ENCODE results near the gene PHLDB2. TPM values are rescaled to one million over a fixed set of nuclear protein-coding genes. Genes with fewer than 3 reads are reported as not detected.

PHLDB2 gene
- total RNA-seq, 1 experiment from 2014 or later = 143 TPM

- Histone ChIP-seq H3K4me3 (replicated peaks in 1 of 2; ENCODE audit: low read depth in 1 of 2, low read length in 2 of 2) (no peak overlapping the region), H4K20me1 (ENCODE audit: insufficient read depth) (no peaks in the 10 kb centered on the region), H3K27me3 (ENCODE audit: insufficient read depth, low read length) (no peaks in the 10 kb centered on the region), H3K4me2 (ENCODE audit: low read length) (peak overlapping the region; percentile 36), H3K9me3 (ENCODE audit: control insufficient read depth in 1 of 2, insufficient read depth in 1 of 2, low read depth in 1 of 2, low read length in 2 of 2) (no peaks in the 10 kb centered on the region), H3K36me3 (ENCODE audit: control insufficient read depth in 1 of 2, insufficient read depth in 2 of 2, low read length in 2 of 2) (peaks cover 21 to 42% of the 10 kb centered on the region in 2 experiments; a peak in 3 of 4 replicates), H3K9ac (ENCODE audit: low read length) (peak overlapping the region; percentile 46), H3K27ac (ENCODE audit: low read depth, low read length) (peak overlapping the region; percentile 85), H3K9me2 (ENCODE audit: insufficient read depth) (no peaks in the 10 kb centered on the region), H3K79me2 (ENCODE audit: insufficient read depth, low read length) (peaks cover 3% of the 10 kb centered on the region; the same call in 1 of the 2 replicates), H2AFZ (ENCODE audit: low read depth, low read length, poor library complexity, severe bottlenecking) (peak overlapping the region; percentile 41), H3K4me1 (ENCODE audit: control insufficient read depth in 1 of 2, insufficient read depth in 2 of 2, low read length in 2 of 2) (peaks cover 36 to 59% of the 10 kb centered on the region in 2 experiments)
- ATAC-seq = peak; percentile 28; the same call in 1 of the 2 replicates
- RAD21 ChIA-PET (ENCODE audit: low non-redundant PET in 1 of 2, low total read pairs in 2 of 2, uncharacterized antibody in 2 of 2, unreplicated experiment in 2 of 2) = interaction anchor here (0.7 to 2.8 kb wide), 6 partner anchors 11 to 249 kb away, joined by 4 to 17 read pairs (median 7); partner anchors contain the start of gene ABHD10 (in 1 of the 2)
- intact Hi-C loops (cut with micrococcal nuclease) = loop anchor here (1.0 to 2.0 kb wide), 5 partner anchors 44 to 250 kb away; no protein-coding TSS in a partner anchor
- CTCF ChIA-PET = interaction anchor here (0.7 to 6.0 kb wide), 23 partner anchors 9 to 645 kb away, joined by 3 to 48 read pairs (median 6); partner anchors contain the start of genes ABHD10 and PHLDB2
- TF ChIP-seq, protein P1, sequence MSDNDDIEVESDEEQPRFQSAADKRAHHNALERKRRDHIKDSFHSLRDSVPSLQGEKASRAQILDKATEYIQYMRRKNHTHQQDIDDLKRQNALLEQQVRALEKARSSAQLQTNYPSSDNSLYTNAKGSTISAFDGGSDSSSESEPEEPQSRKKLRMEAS (IDR thresholded peaks at IDR 0.05) = peak; percentile 24; the same call in 1 of the 2 replicates
- no peak for TF ChIP-seq ZFX (IDR thresholded peaks at IDR 0.05)
- POLR2A ChIA-PET = interaction anchor here (0.7 to 3.1 kb wide), 9 partner anchors 11 to 72 kb away, joined by 3 to 24 read pairs (median 4); partner anchors contain the start of gene ABHD10
- TSS peak; percentile 4 for BruUV-seq (replicated peaks)
- DNase-seq (ENCODE audit: low read depth, low spot score) = no peak
These were observed 108.0 kb downstream of the PHLDB2 start for GRCh38 chr3:111967068-111967467.

DNA sequence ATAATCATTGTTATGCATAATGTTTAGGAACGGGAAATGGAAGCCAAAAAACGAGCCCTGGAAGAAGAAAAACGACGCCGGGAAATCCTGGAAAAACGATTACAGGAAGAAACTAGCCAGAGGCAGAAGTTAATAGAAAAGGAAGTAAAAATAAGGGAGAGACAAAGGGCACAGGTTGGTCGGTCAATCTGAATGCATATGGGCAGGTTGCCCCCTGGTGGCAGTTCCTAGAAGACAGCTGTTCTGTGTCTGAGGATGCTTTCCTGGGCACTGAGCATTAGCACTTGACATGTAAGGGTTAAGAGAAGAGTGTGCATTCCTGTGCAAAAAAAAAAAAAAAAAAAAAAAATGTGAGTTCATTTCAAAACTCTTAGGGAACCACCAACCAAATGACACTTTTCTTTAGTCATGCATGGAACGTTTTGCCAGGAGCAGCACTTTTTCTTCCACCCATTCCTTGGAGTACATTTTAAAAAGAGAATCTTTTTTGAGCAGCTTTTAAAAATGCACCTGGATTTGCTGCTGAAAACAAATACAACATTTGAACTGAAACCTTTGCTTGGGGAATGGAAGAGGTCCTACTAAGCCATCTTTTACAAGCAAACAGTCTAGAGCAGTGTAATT lies 108.7 kb downstream of the PHLDB2 start:
- ChIA-PET POLR2A (interaction anchor here (0.9 to 3.1 kb wide), 7 partner anchors 10 to 73 kb away, joined by 4 to 24 read pairs (median 5); partner anchors contain the start of gene ABHD10), CTCF (interaction anchor here (0.6 to 6.0 kb wide), 33 partner anchors 9 to 644 kb away, joined by 3 to 48 read pairs (median 4); partner anchors contain the start of genes ABHD10 and PHLDB2), RAD21 (ENCODE audit: low non-redundant PET in 1 of 2, low total read pairs in 2 of 2, uncharacterized antibody in 2 of 2, unreplicated experiment in 2 of 2) (interaction anchor here (0.6 to 2.8 kb wide), 11 partner anchors 9 to 250 kb away, joined by 3 to 17 read pairs (median 6); partner anchors contain the start of gene ABHD10 (in 1 of the 2))
- H3K27me3 ChIP-seq (ENCODE audit: insufficient read depth, low read length) = no peaks in the 10 kb centered on the region
- BruUV-seq (replicated peaks) = no TSS peak
- peaks cover 31 to 52% of the 10 kb centered on the region in 2 experiments for H3K4me1 ChIP-seq (ENCODE audit: control insufficient read depth in 1 of 2, insufficient read depth in 2 of 2, low read length in 2 of 2)
- intact Hi-C loops (cut with micrococcal nuclease) = loop anchor here (1.0 to 2.0 kb wide), 5 partner anchors 44 to 250 kb away; no protein-coding TSS in a partner anchor
- H3K9me2 ChIP-seq (ENCODE audit: insufficient read depth) = no peaks in the 10 kb centered on the region
- ATAC-seq = peak; percentile 92
- H2AFZ ChIP-seq (ENCODE audit: low read depth, low read length, poor library complexity, severe bottlenecking) = peak overlapping the region; percentile 41
- DNase-seq (ENCODE audit: low read depth, low spot score) = peak; percentile 82
- H3K9ac ChIP-seq (ENCODE audit: low read length) = peak overlapping the region; percentile 46
- H3K79me2 ChIP-seq (ENCODE audit: insufficient read depth, low read length) = peaks cover 3% of the 10 kb centered on the region; the same call in 1 of the 2 replicates
- no peaks in the 10 kb centered on the region for H4K20me1 ChIP-seq (ENCODE audit: insufficient read depth)
- peak overlapping the region; percentile 36 for H3K4me2 ChIP-seq (ENCODE audit: low read length)
- peaks cover 21 to 42% of the 10 kb centered on the region in 2 experiments; a peak in 3 of 4 replicates for H3K36me3 ChIP-seq (ENCODE audit: control insufficient read depth in 1 of 2, insufficient read depth in 2 of 2, low read length in 2 of 2)
- peak overlapping the region; percentile 85 for H3K27ac ChIP-seq (ENCODE audit: low read depth, low read length)
- H3K4me3 ChIP-seq (replicated peaks in 1 of 2; ENCODE audit: low read depth in 1 of 2, low read length in 2 of 2) = no peak overlapping the region
- H3K9me3 ChIP-seq (ENCODE audit: control insufficient read depth in 1 of 2, insufficient read depth in 1 of 2, low read depth in 1 of 2, low read length in 2 of 2) = no peaks in the 10 kb centered on the region
- TF ChIP-seq SRF (IDR thresholded peaks at IDR 0.05; ENCODE audit: low read depth) (0 out of 2 replicates have a peak, but pooled peaks have one; percentile 15), SIN3A (IDR thresholded peaks at IDR 0.05; ENCODE audit: low read depth) (no peak), TCF7L2 (IDR thresholded peaks at IDR 0.05; ENCODE audit: borderline replicate concordance, extremely low read depth, insufficient read depth, insufficient read length) (no peak), POLR2A (IDR thresholded peaks at IDR 0.05; ENCODE audit: borderline replicate concordance, extremely low read depth, insufficient read depth, insufficient read length) (no peak), SP1 (IDR thresholded peaks at IDR 0.05; ENCODE audit: low read depth) (peak; percentile 53), CEBPB (IDR thresholded peaks at IDR 0.05; ENCODE audit: low read depth) (no peak), EZH2phosphoT487 (IDR thresholded peaks at IDR 0.05; ENCODE audit: borderline replicate concordance) (no peak), ZFX (IDR thresholded peaks at IDR 0.05) (no peak), JUND (IDR thresholded peaks at IDR 0.05) (no peak), RAD21 (IDR thresholded peaks at IDR 0.05; ENCODE audit: low read depth) (peak; percentile 99)
- TF ChIP-seq, protein P2, sequence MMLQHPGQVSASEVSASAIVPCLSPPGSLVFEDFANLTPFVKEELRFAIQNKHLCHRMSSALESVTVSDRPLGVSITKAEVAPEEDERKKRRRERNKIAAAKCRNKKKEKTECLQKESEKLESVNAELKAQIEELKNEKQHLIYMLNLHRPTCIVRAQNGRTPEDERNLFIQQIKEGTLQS (IDR thresholded peaks at IDR 0.05) = no peak
- TF ChIP-seq, protein P3, sequence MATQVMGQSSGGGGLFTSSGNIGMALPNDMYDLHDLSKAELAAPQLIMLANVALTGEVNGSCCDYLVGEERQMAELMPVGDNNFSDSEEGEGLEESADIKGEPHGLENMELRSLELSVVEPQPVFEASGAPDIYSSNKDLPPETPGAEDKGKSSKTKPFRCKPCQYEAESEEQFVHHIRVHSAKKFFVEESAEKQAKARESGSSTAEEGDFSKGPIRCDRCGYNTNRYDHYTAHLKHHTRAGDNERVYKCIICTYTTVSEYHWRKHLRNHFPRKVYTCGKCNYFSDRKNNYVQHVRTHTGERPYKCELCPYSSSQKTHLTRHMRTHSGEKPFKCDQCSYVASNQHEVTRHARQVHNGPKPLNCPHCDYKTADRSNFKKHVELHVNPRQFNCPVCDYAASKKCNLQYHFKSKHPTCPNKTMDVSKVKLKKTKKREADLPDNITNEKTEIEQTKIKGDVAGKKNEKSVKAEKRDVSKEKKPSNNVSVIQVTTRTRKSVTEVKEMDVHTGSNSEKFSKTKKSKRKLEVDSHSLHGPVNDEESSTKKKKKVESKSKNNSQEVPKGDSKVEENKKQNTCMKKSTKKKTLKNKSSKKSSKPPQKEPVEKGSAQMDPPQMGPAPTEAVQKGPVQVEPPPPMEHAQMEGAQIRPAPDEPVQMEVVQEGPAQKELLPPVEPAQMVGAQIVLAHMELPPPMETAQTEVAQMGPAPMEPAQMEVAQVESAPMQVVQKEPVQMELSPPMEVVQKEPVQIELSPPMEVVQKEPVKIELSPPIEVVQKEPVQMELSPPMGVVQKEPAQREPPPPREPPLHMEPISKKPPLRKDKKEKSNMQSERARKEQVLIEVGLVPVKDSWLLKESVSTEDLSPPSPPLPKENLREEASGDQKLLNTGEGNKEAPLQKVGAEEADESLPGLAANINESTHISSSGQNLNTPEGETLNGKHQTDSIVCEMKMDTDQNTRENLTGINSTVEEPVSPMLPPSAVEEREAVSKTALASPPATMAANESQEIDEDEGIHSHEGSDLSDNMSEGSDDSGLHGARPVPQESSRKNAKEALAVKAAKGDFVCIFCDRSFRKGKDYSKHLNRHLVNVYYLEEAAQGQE (IDR thresholded peaks at IDR 0.05; ENCODE audit: low read depth) = no peak
